Urinary bladder (tissue), 4 donors: ENCODE measurements around the gene APPL1. TPM values are rescaled to one million over a fixed set of nuclear protein-coding genes. Genes with fewer than 3 reads are reported as not detected.

Experiments used
- DNase-seq: peaks from one replicate; pipeline ENCODE4 v3.0.0-alpha.2; 2015; ENCODE audit errors: extremely low spot score
- H3K27ac ChIP-seq: one replicate; pipeline ENCODE4 v1.5.1; 2013; ENCODE audit warnings: low read depth, mild to moderate bottlenecking, moderate library complexity
- H3K36me3 ChIP-seq: one replicate; pipeline ENCODE4 v1.6.1; 2013; ENCODE audit warnings: mild to moderate bottlenecking, moderate library complexity; ENCODE audit not compliant: insufficient read depth
- H3K4me1 ChIP-seq: one replicate; pipeline ENCODE4 v1.6.1; 2013; ENCODE audit warnings: mild to moderate bottlenecking, moderate library complexity; ENCODE audit not compliant: insufficient read depth
- H3K4me3 ChIP-seq: one replicate; pipeline ENCODE4 v1.5.1; 2013; ENCODE audit warnings: low read depth, low read length
- WGBS: extraction: QIAGEN DNeasy Blood & Tissue Kit; methylation state at CpG from one replicate; pipeline ENCODE4 v1.1.7; 2013; 5-methylcytosine and 5-hydroxymethylcytosine counted together
- polyA plus RNA-seq: library from polyadenylated mRNA; stranded (reverse); fragments of 200-250 nt; gene quantifications from one replicate; pipeline ENCODE4 v1.2.3, GENCODE V29; 2013
- total RNA-seq: library from RNA; depleted of rRNA; stranded (reverse); fragments of >200 nt; gene quantifications from one replicate; pipeline ENCODE4 v1.2.3, GENCODE V29; 2014
- donor health status: healthy with polysubstance abuse.
- donor health status: healthy.

Gene APPL1
- total and polyA plus RNA-seq, 2 donors: 21.2 to 107 TPM

- DNase-seq: no peak
- no peaks in the 10 kb centered on the region for H3K36me3 ChIP-seq
- WGBS: over 99% methylated on average over 2 of the region's 2 CpGs
- no peak overlapping the region for H3K27ac ChIP-seq
- no peak overlapping the region for H3K4me3 ChIP-seq
- H3K4me1 ChIP-seq: no peaks in the 10 kb centered on the region
Observed at GRCh38 chr3:57233799-57234198, 6.3 kb downstream of the APPL1 start.

GRCh38 chr3:57234613-57235575, 7.4 kb downstream of the APPL1 start:
- no peaks in the 10 kb centered on the region for H3K36me3 ChIP-seq
- no peaks in the 10 kb centered on the region for H3K4me1 ChIP-seq
- 88% methylated on average over 13 of the region's 13 CpGs for WGBS
- DNase-seq: no peak
- H3K4me3 ChIP-seq: no peak overlapping the region
- no peak overlapping the region for H3K27ac ChIP-seq

- no peaks in the 10 kb centered on the region for H3K36me3 ChIP-seq
- no peak overlapping the region for H3K4me3 ChIP-seq
- DNase-seq: no peak
- no peak overlapping the region for H3K27ac ChIP-seq
- H3K4me1 ChIP-seq: no peaks in the 10 kb centered on the region
- 79% methylated on average over 2 of the region's 2 CpGs for WGBS
Observed at GRCh38 chr3:57244946-57245345, 17.4 kb downstream of the APPL1 start.

GRCh38 chr3:57252404-57252803, 24.9 kb downstream of the APPL1 start:
- H3K27ac ChIP-seq: no peak overlapping the region
- no peak for DNase-seq
- 65% methylated on average over 1 of the region's 1 CpG for WGBS
- H3K4me1 ChIP-seq: no peaks in the 10 kb centered on the region
- peaks cover 3% of the 10 kb centered on the region for H3K36me3 ChIP-seq
- no peak overlapping the region for H3K4me3 ChIP-seq

- WGBS: 82% methylated on average over 3 of the region's 3 CpGs
- H3K4me3 ChIP-seq: no peak overlapping the region
- DNase-seq: no peak
Observed at GRCh38 chr3:57256844-57257243, 29.3 kb downstream of the APPL1 start.

GRCh38 chr3:57257678-57258077, 30.1 kb downstream of the APPL1 start:
- no peak overlapping the region for H3K4me3 ChIP-seq
- H3K4me1 ChIP-seq: no peaks in the 10 kb centered on the region
- no peak overlapping the region for H3K27ac ChIP-seq
- no peak for DNase-seq
- H3K36me3 ChIP-seq: peaks cover 6% of the 10 kb centered on the region

More at GRCh38 chr3:57256844-57257243, 29.3 kb downstream of the APPL1 start:
- Histone ChIP-seq H3K27ac (no peak overlapping the region), H3K36me3 (peaks cover 6% of the 10 kb centered on the region), H3K4me1 (no peaks in the 10 kb centered on the region)

GRCh38 chr3:57261119-57261518, 33.6 kb downstream of the APPL1 start:
- H3K27ac ChIP-seq: no peak overlapping the region
- H3K4me1 ChIP-seq: no peaks in the 10 kb centered on the region
- DNase-seq: no peak
- 90% methylated on average over 4 of the region's 4 CpGs for WGBS
- H3K36me3 ChIP-seq: peaks cover 6% of the 10 kb centered on the region
- H3K4me3 ChIP-seq: no peak overlapping the region

- H3K4me3 ChIP-seq: no peak overlapping the region
- no peaks in the 10 kb centered on the region for H3K4me1 ChIP-seq
- DNase-seq: no peak
- WGBS: 94% methylated on average over 3 of the region's 3 CpGs
- H3K27ac ChIP-seq: no peak overlapping the region
- H3K36me3 ChIP-seq: peaks cover 6% of the 10 kb centered on the region
Observed at GRCh38 chr3:57261929-57262328, 34.4 kb downstream of the APPL1 start.

- Histone ChIP-seq H3K4me3 (no peak overlapping the region), H3K27ac (no peak overlapping the region), H3K36me3 (peaks cover 7% of the 10 kb centered on the region), H3K4me1 (no peaks in the 10 kb centered on the region)
- DNase-seq: no peak
- WGBS: 72% methylated on average over 1 of the region's 1 CpG
Observed at GRCh38 chr3:57268416-57268815, 40.9 kb downstream of the APPL1 start.

- Histone ChIP-seq H3K27ac (no peak overlapping the region), H3K36me3 (no peaks in the 10 kb centered on the region), H3K4me3 (no peak overlapping the region), H3K4me1 (no peaks in the 10 kb centered on the region)
- 98% methylated on average over 6 of the region's 6 CpGs for WGBS
- no peak for DNase-seq
Observed at GRCh38 chr3:57274845-57275244, 47.3 kb downstream of the APPL1 start.

- 96% methylated on average over 2 of the region's 2 CpGs for WGBS
- Histone ChIP-seq H3K27ac (no peak overlapping the region), H3K4me1 (no peaks in the 10 kb centered on the region), H3K36me3 (no peaks in the 10 kb centered on the region), H3K4me3 (no peak overlapping the region)
- no peak for DNase-seq
Observed at GRCh38 chr3:57275393-57275792, 47.9 kb downstream of the APPL1 start.

- H3K4me3 ChIP-seq: no peak overlapping the region
- WGBS: 98% methylated on average over 1 of the region's 1 CpG
- no peaks in the 10 kb centered on the region for H3K36me3 ChIP-seq
- no peaks in the 10 kb centered on the region for H3K4me1 ChIP-seq
- no peak overlapping the region for H3K27ac ChIP-seq
- DNase-seq: no peak
Observed at GRCh38 chr3:57278237-57278636, 50.7 kb downstream of the APPL1 start.

GRCh38 chr3:57279685-57280084, 52.2 kb downstream of the APPL1 start:
- H3K36me3 ChIP-seq: no peaks in the 10 kb centered on the region
- DNase-seq: no peak
- H3K27ac ChIP-seq: no peak overlapping the region
- no peaks in the 10 kb centered on the region for H3K4me1 ChIP-seq
- H3K4me3 ChIP-seq: no peak overlapping the region
- 90% methylated on average over 5 of the region's 5 CpGs for WGBS

- no peak overlapping the region for H3K27ac ChIP-seq
- no peak for DNase-seq
- H3K4me3 ChIP-seq: no peak overlapping the region
- 44% methylated on average over 1 of the region's 1 CpG for WGBS
- no peaks in the 10 kb centered on the region for H3K4me1 ChIP-seq
- no peaks in the 10 kb centered on the region for H3K36me3 ChIP-seq
Observed at GRCh38 chr3:57281715-57282114, 54.2 kb downstream of the APPL1 start.
